CD14-positive monocyte (primary cell): ENCODE results near the gene SS18L1. TPM values are rescaled to one million over a fixed set of nuclear protein-coding genes. Genes with fewer than 3 reads are reported as not detected.

Experiments used
- DNase-seq, 3 donors: peaks; one replicate each; pipeline ENCODE4 v3.0.0-alpha.2; 2011 to 2022
- H2AFZ ChIP-seq: 2 replicates; pipeline ENCODE4 v1.6.0; 2012; ENCODE audit warnings: mild to moderate bottlenecking, low read depth, low read length, inconsistent platforms; ENCODE audit not compliant: insufficient read depth, poor library complexity, severe bottlenecking
- H3K27ac ChIP-seq, 2 donors: 1 replicate in 1 of 2; 2 replicates in 1 of 2; pipeline ENCODE4 v1.5.1; 2012 to 2013; ENCODE audit warnings: low read length in 2 of 2, control low read depth in 1 of 2, inconsistent platforms in 1 of 2, low read depth in 1 of 2, mild to moderate bottlenecking in 1 of 2
- H3K27me3 ChIP-seq, 2 donors: one replicate each; pipeline versions ENCODE4 v1.6.0 to v1.6.1; 2011 to 2013; ENCODE audit warnings: low read length in 2 of 2; ENCODE audit not compliant: control insufficient read depth in 2 of 2, insufficient read depth in 2 of 2
- H3K36me3 ChIP-seq, 2 donors: replicated peaks in 1 of 2; 1 replicate in 1 of 2; 2 replicates in 1 of 2; pipeline versions ENCODE4 v1.5.1 to v1.6.1; 2012 to 2013; ENCODE audit warnings: low read length in 2 of 2, control low read depth in 1 of 2, inconsistent platforms in 1 of 2, mild to moderate bottlenecking in 1 of 2; ENCODE audit not compliant: insufficient read depth in 2 of 2, control insufficient read depth in 1 of 2
- H3K4me1 ChIP-seq, 2 donors: 1 replicate in 1 of 2; 2 replicates in 1 of 2; pipeline versions ENCODE4 v1.5.1 to v1.6.1; 2012 to 2013; ENCODE audit warnings: low read length in 2 of 2, control low read depth in 1 of 2, inconsistent platforms in 1 of 2, mild to moderate bottlenecking in 1 of 2, moderate library complexity in 1 of 2; ENCODE audit not compliant: insufficient read depth in 2 of 2, control insufficient read depth in 1 of 2
- H3K4me2 ChIP-seq: replicated peaks from 2 replicates; pipeline ENCODE3; 2012; ENCODE audit warnings: low read length, moderate library complexity, mild to moderate bottlenecking; ENCODE audit not compliant: poor library complexity, severe bottlenecking; ENCODE audit errors: extremely low read depth
- H3K4me3 ChIP-seq, 3 experiments: fragments of 200-600 bp in 1 of 3; sonication (generic) in 1 of 3; replicated peaks in 1 of 3; 1 replicate in 2 of 3; 2 replicates in 1 of 3; pipeline ENCODE4 v1.5.1; 2011 to 2013; ENCODE audit warnings: low read length in 3 of 3, mild to moderate bottlenecking in 3 of 3, control low read depth in 2 of 3, low read depth in 2 of 3, inconsistent platforms in 1 of 3, moderate library complexity in 1 of 3
- H3K79me2 ChIP-seq: 2 replicates; pipeline ENCODE4 v1.6.0; 2012; ENCODE audit warnings: mild to moderate bottlenecking, control low read depth, inconsistent platforms, low read length, moderate library complexity; ENCODE audit not compliant: insufficient read depth
- H3K9ac ChIP-seq: 2 replicates; pipeline ENCODE4 v1.6.0; 2017; ENCODE audit warnings: low read length, mild to moderate bottlenecking; ENCODE audit not compliant: insufficient read depth, poor library complexity, severe bottlenecking
- H3K9me3 ChIP-seq, 2 donors: replicated peaks in 1 of 2; 1 replicate in 1 of 2; 2 replicates in 1 of 2; pipeline versions ENCODE4 v1.5.1 to v1.6.1; 2012 to 2013; ENCODE audit warnings: low read length in 2 of 2, control low read depth in 1 of 2; ENCODE audit not compliant: control insufficient read depth in 1 of 2, insufficient read depth in 1 of 2
- H4K20me1 ChIP-seq: 2 replicates; pipeline ENCODE4 v1.6.0; 2012; ENCODE audit warnings: mild to moderate bottlenecking, low read length, control low read depth, moderate library complexity; ENCODE audit not compliant: insufficient read depth
- H3K27ac Mint-ChIP-seq, 7 donors: one replicate each; pipeline ENCODE4 v1.8.0; 2020; ENCODE audit warnings: mild to moderate bottlenecking in 7 of 7, mixed read lengths in 7 of 7, moderate library complexity in 6 of 7, inconsistent platforms in 2 of 7
- H3K27me3 Mint-ChIP-seq, 3 donors: one replicate each; pipeline ENCODE4 v1.8.0; 2021 to 2022; ENCODE audit warnings: low read depth in 3 of 3, mild to moderate bottlenecking in 3 of 3, mixed read lengths in 3 of 3, moderate library complexity in 3 of 3, inconsistent platforms in 1 of 3
- H3K36me3 Mint-ChIP-seq, 2 donors: one replicate each; pipeline ENCODE4 v1.8.0; 2020; ENCODE audit warnings: mixed read lengths in 2 of 2, inconsistent platforms in 1 of 2, mild to moderate bottlenecking in 1 of 2
- H3K4me1 Mint-ChIP-seq: one replicate; pipeline ENCODE4 v1.8.0; 2020; ENCODE audit warnings: mild to moderate bottlenecking, mixed read lengths
- H3K4me3 Mint-ChIP-seq, 2 donors: one replicate each; pipeline ENCODE4 v1.8.0; 2020; ENCODE audit warnings: mild to moderate bottlenecking in 2 of 2, mixed read lengths in 2 of 2, moderate library complexity in 1 of 2
- H3K9me3 Mint-ChIP-seq, 7 donors: one replicate each; pipeline ENCODE4 v1.8.0; 2020 to 2022; ENCODE audit warnings: mixed read lengths in 7 of 7, mild to moderate bottlenecking in 6 of 7, moderate library complexity in 6 of 7, inconsistent platforms in 2 of 7
- CTCF ChIP-seq: fragments of 200-600 bp; IDR thresholded peaks from one replicate; pipeline ENCODE4 v1.8.0; 2022; ENCODE audit warnings: antibody characterized with exemption, mild to moderate bottlenecking
- WGBS: methylation state at CpG from one replicate; pipeline ENCODE4 v1.1.5; 2013; ENCODE audit warnings: missing lambda C conversion rate; ENCODE audit not compliant: insufficient coverage; 5-methylcytosine and 5-hydroxymethylcytosine counted together
- intact Hi-C, 2 donors: fragments of 100-400 bp; cut with micrococcal nuclease; formaldehyde crosslinking; loops; one replicate each; pipeline versions ENCODE4 v1.15.0 to v1.15.1; 2023
- polyA plus RNA-seq, 3 donors: library from polyadenylated mRNA; depleted of rRNA in 1 of 3; unstranded in 2 of 3; stranded (reverse) in 1 of 3; fragments of 300-500 nt in 2 of 3; fragments of >200 nt in 1 of 3; fragmentation: Illumina TruSeq in 2 of 3; gene quantifications; 1 replicate in 2 of 3; 2 replicates in 1 of 3; pipeline ENCODE4 v1.2.3, GENCODE V29; 2012 to 2021

SS18L1 gene
- polyA plus RNA-seq, 3 donors: 0.75 to 16.5 (median 1.1) TPM

GRCh38 chr20:62150310-62150575, 6.7 kb downstream of the SS18L1 start:
- intact Hi-C loops: no loop called here
- Histone ChIP-seq H2AFZ (no peak overlapping the region), H3K4me1 (peaks cover under 1 to 5% of the 10 kb centered on the region in 2 donors), H3K4me3 (no peak overlapping the region), H3K79me2 (peaks cover 96% of the 10 kb centered on the region), H4K20me1 (peaks cover 98% of the 10 kb centered on the region), H3K9ac (no peak overlapping the region), H3K27me3 (no peaks in the 10 kb centered on the region), H3K27ac (no peak overlapping the region), H3K9me3 (peaks cover 8 to 27% of the 10 kb centered on the region in 2 donors), H3K4me2 (no peak overlapping the region), H3K36me3 (peaks cover 4 to 31% of the 10 kb centered on the region in 2 donors)
- peaks cover 11% of the 10 kb centered on the region for H3K4me1 Mint-ChIP-seq
- H3K27me3 Mint-ChIP-seq: no peaks in the 10 kb centered on the region
- WGBS: 98% methylated on average over 9 of the region's 11 CpGs
- H3K9me3 Mint-ChIP-seq: peaks cover 15 to 22% (median 21%) of the 10 kb centered on the region in 7 donors
- H3K36me3 Mint-ChIP-seq: peaks cover 28 to 51% of the 10 kb centered on the region in 2 donors
- no peak for DNase-seq
- TF ChIP-seq CTCF: no peak
- no peak overlapping the region for H3K4me3 Mint-ChIP-seq
- no peak overlapping the region for H3K27ac Mint-ChIP-seq

- H3K27ac ChIP-seq: no peak overlapping the region
- peaks cover 97% of the 10 kb centered on the region for H4K20me1 ChIP-seq
- Mint-ChIP-seq H3K4me3 (no peak overlapping the region), H3K27ac (peak overlapping the region in 1 of 7 donors; percentile 55), H3K27me3 (peaks cover 0 to 3% (median under 1%) of the 10 kb centered on the region in 3 donors), H3K4me1 (peaks cover 2% of the 10 kb centered on the region), H3K9me3 (peaks cover 15 to 22% (median 21%) of the 10 kb centered on the region in 7 donors), H3K36me3 (peaks cover 33 to 61% of the 10 kb centered on the region in 2 donors)
- intact Hi-C loops: no loop called here
- WGBS: 94% methylated on average over 11 of the region's 11 CpGs
- no peak for DNase-seq
- TF ChIP-seq CTCF: no peak
- no peak overlapping the region for H2AFZ ChIP-seq
- H3K27me3 ChIP-seq: no peaks in the 10 kb centered on the region
- H3K9ac ChIP-seq: no peak overlapping the region
- H3K4me3 ChIP-seq: no peak overlapping the region
- no peak overlapping the region for H3K4me2 ChIP-seq
- H3K79me2 ChIP-seq: peaks cover 86% of the 10 kb centered on the region
- H3K4me1 ChIP-seq: no peaks in the 10 kb centered on the region
- H3K36me3 ChIP-seq: peaks cover 4 to 40% of the 10 kb centered on the region in 2 donors
- H3K9me3 ChIP-seq: peaks cover 8 to 27% of the 10 kb centered on the region in 2 donors
These were observed 7.7 kb downstream of the SS18L1 start for GRCh38 chr20:62151225-62151624.
